ENCODE data around the gene ADCY2. TPM values are rescaled to one million over a fixed set of nuclear protein-coding genes. Genes with fewer than 3 reads are reported as not detected.

The ADCY2 gene
- total and polyA plus RNA-seq, 9 donors, result 4.0 to 22.8 (median 8.3) TPM

- H3K9me3 ChIP-seq, result no peaks in the 10 kb centered on the region
- no peak for TF ChIP-seq POLR2A (IDR thresholded peaks at IDR 0.05)
- TF ChIP-seq EP300 (IDR thresholded peaks at IDR 0.05), result no peak
- no peak for TF ChIP-seq CTCF (IDR thresholded peaks at IDR 0.05)
- DNase-seq, result no peak
- intact Hi-C loops (cut with DNase I), result no loop called here
- no peaks in the 10 kb centered on the region for H3K4me1 ChIP-seq (ENCODE audit: insufficient read depth)
- WGBS, 3 donors, result 39 to 52% (median 45%) methylated on average over 2 of the region's 2 CpGs
- no peaks in the 10 kb centered on the region for H3K36me3 ChIP-seq
- no peak overlapping the region for H3K4me3 ChIP-seq
- no peaks in the 10 kb centered on the region for H3K27me3 ChIP-seq
- no peak overlapping the region for H3K27ac ChIP-seq
Measured at GRCh38 chr5:7770436-7770835, 374.5 kb downstream of the ADCY2 start.

GRCh38 chr5:7772141-7772540 is 376.2 kb downstream of the ADCY2 start:
- no peak for DNase-seq
- intact Hi-C loops (cut with DNase I), result no loop called here

GRCh38 chr5:7773178-7773577 is 377.2 kb downstream of the ADCY2 start:
- WGBS, 3 donors, result 92 to 94% (median 93%) methylated on average over 6 of the region's 6 CpGs
- no peaks in the 10 kb centered on the region for H3K27me3 ChIP-seq
- no peak overlapping the region for H3K4me3 ChIP-seq
- no peaks in the 10 kb centered on the region for H3K9me3 ChIP-seq
- no peak overlapping the region for H3K27ac ChIP-seq
- no peak for DNase-seq
- TF ChIP-seq CTCF (IDR thresholded peaks at IDR 0.05), result no peak
- no peak for TF ChIP-seq POLR2A (IDR thresholded peaks at IDR 0.05)
- TF ChIP-seq EP300 (IDR thresholded peaks at IDR 0.05), result no peak
- no peaks in the 10 kb centered on the region for H3K36me3 ChIP-seq
- intact Hi-C loops (cut with DNase I), result no loop called here
- H3K4me1 ChIP-seq (ENCODE audit: insufficient read depth), result no peaks in the 10 kb centered on the region

More at GRCh38 chr5:7772141-7772540, 376.2 kb downstream of the ADCY2 start:
- WGBS, 3 donors, result 81 to 86% (median 84%) methylated on average over 6 of the region's 6 CpGs
- no peak for TF ChIP-seq POLR2A (IDR thresholded peaks at IDR 0.05)
- TF ChIP-seq EP300 (IDR thresholded peaks at IDR 0.05), result no peak
- no peak for TF ChIP-seq CTCF (IDR thresholded peaks at IDR 0.05)
- H3K36me3 ChIP-seq, result no peaks in the 10 kb centered on the region
- H3K27ac ChIP-seq, result no peak overlapping the region
- H3K9me3 ChIP-seq, result no peaks in the 10 kb centered on the region
- H3K27me3 ChIP-seq, result no peaks in the 10 kb centered on the region
- no peak overlapping the region for H3K4me3 ChIP-seq
- H3K4me1 ChIP-seq (ENCODE audit: insufficient read depth), result no peaks in the 10 kb centered on the region

GRCh38 chr5:7776442-7776841 is 380.5 kb downstream of the ADCY2 start:
- 85 to 88% (median 88%) methylated on average over 4 of the region's 4 CpGs for WGBS, 3 donors
- intact Hi-C loops (cut with DNase I), result no loop called here
- H3K4me3 ChIP-seq, result no peak overlapping the region
- no peaks in the 10 kb centered on the region for H3K27me3 ChIP-seq
- H3K27ac ChIP-seq, result no peak overlapping the region
- no peaks in the 10 kb centered on the region for H3K36me3 ChIP-seq
- TF ChIP-seq CTCF (IDR thresholded peaks at IDR 0.05) (no peak), POLR2A (IDR thresholded peaks at IDR 0.05) (no peak), EP300 (IDR thresholded peaks at IDR 0.05) (no peak)
- H3K4me1 ChIP-seq (ENCODE audit: insufficient read depth), result no peaks in the 10 kb centered on the region
- DNase-seq, result no peak
- no peaks in the 10 kb centered on the region for H3K9me3 ChIP-seq
